DOHH2 (cell line): ENCODE measurements around the gene CELSR3.

ENCODE experiments used
- H3F3A ChIP-seq: fragments of 200-600 bp; sonication (generic), shearing (Covaris generic); 2 replicates; pipeline ENCODE4 v1.6.0; 2016; ENCODE audit warnings: antibody characterized with exemption, mild to moderate bottlenecking; ENCODE audit not compliant: control insufficient read depth, insufficient read depth
- H3K27ac ChIP-seq: fragments of 200-600 bp; sonication (generic); 2 replicates; pipeline ENCODE4 v1.5.1; 2014; ENCODE audit warnings: low read depth, mild to moderate bottlenecking, low read length, moderate library complexity
- H3K27me3 ChIP-seq: fragments of 200-600 bp; sonication (generic); 2 replicates; pipeline ENCODE4 v1.6.1; 2014; ENCODE audit warnings: mild to moderate bottlenecking, low read length, mixed read lengths; ENCODE audit not compliant: control insufficient read depth
- H3K36me3 ChIP-seq: fragments of 200-600 bp; sonication (generic); 2 replicates; pipeline ENCODE4 v1.6.1; 2014; ENCODE audit warnings: mild to moderate bottlenecking, low read length, moderate library complexity, mixed read lengths; ENCODE audit not compliant: control insufficient read depth
- H3K4me1 ChIP-seq: fragments of 200-600 bp; sonication (generic); 2 replicates; pipeline ENCODE4 v1.6.1; 2014; ENCODE audit warnings: mild to moderate bottlenecking, low read length, mixed read lengths; ENCODE audit not compliant: control insufficient read depth
- H3K4me2 ChIP-seq: fragments of 200-600 bp; sonication (generic); 2 replicates; pipeline ENCODE4 v1.6.0; 2014; ENCODE audit warnings: mild to moderate bottlenecking, low read length, moderate library complexity
- H3K4me3 ChIP-seq: fragments of 200-600 bp; sonication (generic); 2 replicates; pipeline ENCODE4 v1.5.1; 2014; ENCODE audit warnings: mild to moderate bottlenecking, low read length, mixed read lengths
- H3K79me2 ChIP-seq: fragments of 200-600 bp; sonication (generic); 2 replicates; pipeline ENCODE4 v1.6.1; 2014; ENCODE audit warnings: mild to moderate bottlenecking, low read length, mixed read lengths; ENCODE audit not compliant: control insufficient read depth
- H3K9me2 ChIP-seq: fragments of 200-600 bp; sonication (generic); replicated peaks from 2 replicates; pipeline ENCODE4 v1.6.1; 2014; ENCODE audit warnings: mild to moderate bottlenecking, low read length, mixed read lengths; ENCODE audit not compliant: control insufficient read depth
- H3K9me3 ChIP-seq: fragments of 200-600 bp; sonication (generic); 2 replicates; pipeline ENCODE4 v1.6.1; 2014; ENCODE audit warnings: antibody characterized with exemption, low read length, mixed read lengths; ENCODE audit not compliant: control insufficient read depth, insufficient read depth
- H4K20me1 ChIP-seq: fragments of 200-600 bp; sonication (generic); 2 replicates; pipeline ENCODE4 v1.6.0; 2014; ENCODE audit warnings: low read depth, mild to moderate bottlenecking, antibody characterized with exemption, low read length, moderate library complexity; ENCODE audit not compliant: control insufficient read depth, insufficient read depth
- EZH2phosphoT487 ChIP-seq: fragments of 200-600 bp; sonication (generic); IDR thresholded peaks from 2 replicates; pipeline ENCODE4 v1.6.1; 2017; ENCODE audit warnings: borderline replicate concordance, mild to moderate bottlenecking, antibody characterized with exemption, low read length, moderate library complexity, mixed read lengths
- TF ChIP-seq, protein P1 (sequence below): fragments of 200-600 bp; sonication (generic); IDR thresholded peaks from one replicate; pipeline ENCODE4 v1.5.1; 2014; ENCODE audit warnings: antibody characterized with exemption, mild to moderate bottlenecking, low read depth, low read length; ENCODE audit not compliant: poor library complexity, severe bottlenecking

CELSR3 gene

DNA sequence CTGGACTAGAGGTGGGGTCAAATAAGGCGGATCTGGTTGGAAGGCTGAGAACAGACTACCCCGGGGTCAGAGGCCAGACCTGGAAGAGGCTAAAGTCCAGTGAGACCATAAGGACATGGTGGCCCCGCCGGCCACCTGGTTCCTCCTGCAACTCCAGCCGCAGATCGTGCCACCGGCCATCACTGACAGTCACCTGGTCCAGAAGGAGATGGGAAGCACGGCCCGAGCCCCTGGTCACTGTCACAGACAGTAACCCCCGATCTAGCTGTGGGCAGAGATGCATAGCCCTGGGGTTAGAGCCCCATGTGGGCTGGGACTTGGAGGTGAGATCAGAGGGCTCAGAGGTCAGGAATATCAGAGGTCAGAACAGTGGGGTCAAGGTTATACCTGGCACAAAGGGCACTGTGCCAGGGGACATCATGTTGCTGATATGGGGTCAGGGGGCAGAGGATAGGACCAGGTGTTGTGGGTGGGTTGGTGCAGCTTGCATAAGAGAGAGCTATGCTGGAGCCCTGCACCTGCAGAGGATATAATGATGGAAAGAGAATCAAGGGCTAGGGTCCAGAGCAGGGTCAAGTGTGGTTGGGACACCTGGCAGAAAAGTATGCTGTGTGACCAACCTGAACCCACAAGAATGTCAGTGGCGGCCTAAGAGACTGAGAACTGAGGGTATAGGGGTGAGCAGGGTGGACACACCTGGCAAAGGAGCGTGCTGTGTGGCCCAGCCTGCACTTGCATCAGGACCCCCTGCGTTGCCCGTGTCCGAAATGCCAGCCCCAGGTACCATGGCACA is 9.6 kb downstream of the CELSR3 start:
- peaks cover 31% of the 10 kb centered on the region for H3K4me1 ChIP-seq
- H3K27me3 ChIP-seq, result no peaks in the 10 kb centered on the region
- H3K4me2 ChIP-seq, result no peak overlapping the region
- no peaks in the 10 kb centered on the region for H4K20me1 ChIP-seq
- H3K4me3 ChIP-seq, result no peak overlapping the region
- TF ChIP-seq EZH2phosphoT487, result no peak
- TF ChIP-seq, protein P1, sequence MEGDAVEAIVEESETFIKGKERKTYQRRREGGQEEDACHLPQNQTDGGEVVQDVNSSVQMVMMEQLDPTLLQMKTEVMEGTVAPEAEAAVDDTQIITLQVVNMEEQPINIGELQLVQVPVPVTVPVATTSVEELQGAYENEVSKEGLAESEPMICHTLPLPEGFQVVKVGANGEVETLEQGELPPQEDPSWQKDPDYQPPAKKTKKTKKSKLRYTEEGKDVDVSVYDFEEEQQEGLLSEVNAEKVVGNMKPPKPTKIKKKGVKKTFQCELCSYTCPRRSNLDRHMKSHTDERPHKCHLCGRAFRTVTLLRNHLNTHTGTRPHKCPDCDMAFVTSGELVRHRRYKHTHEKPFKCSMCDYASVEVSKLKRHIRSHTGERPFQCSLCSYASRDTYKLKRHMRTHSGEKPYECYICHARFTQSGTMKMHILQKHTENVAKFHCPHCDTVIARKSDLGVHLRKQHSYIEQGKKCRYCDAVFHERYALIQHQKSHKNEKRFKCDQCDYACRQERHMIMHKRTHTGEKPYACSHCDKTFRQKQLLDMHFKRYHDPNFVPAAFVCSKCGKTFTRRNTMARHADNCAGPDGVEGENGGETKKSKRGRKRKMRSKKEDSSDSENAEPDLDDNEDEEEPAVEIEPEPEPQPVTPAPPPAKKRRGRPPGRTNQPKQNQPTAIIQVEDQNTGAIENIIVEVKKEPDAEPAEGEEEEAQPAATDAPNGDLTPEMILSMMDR, result no peak
- no peaks in the 10 kb centered on the region for H3K36me3 ChIP-seq
- no peak overlapping the region for H3K27ac ChIP-seq
- H3K79me2 ChIP-seq, result no peaks in the 10 kb centered on the region
- H3K9me2 ChIP-seq, result no peaks in the 10 kb centered on the region
- no peaks in the 10 kb centered on the region for H3K9me3 ChIP-seq
- H3F3A ChIP-seq, result no peaks in the 10 kb centered on the region

DNA sequence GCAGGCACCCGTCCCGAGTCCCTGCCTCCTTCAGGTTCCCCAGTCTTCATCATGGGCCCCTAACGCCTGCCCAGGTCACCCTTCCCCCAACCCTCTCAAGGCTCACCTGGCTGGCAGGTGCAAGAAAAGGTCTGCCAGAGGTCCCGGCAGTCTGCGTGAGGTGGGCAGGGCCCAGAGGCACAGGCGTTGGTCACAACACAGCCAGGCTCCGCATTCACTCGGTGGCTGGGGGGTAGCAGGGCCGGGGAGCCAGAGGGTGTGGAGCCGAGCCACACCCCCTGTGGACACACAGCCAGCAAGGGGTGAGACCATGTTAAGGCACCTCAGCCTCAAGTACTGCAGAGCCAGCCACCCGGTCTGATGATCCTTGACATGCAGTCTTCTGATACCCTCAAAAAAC is 10.9 kb downstream of the CELSR3 start:
- no peaks in the 10 kb centered on the region for H3F3A ChIP-seq
- H4K20me1 ChIP-seq, result no peaks in the 10 kb centered on the region
- no peaks in the 10 kb centered on the region for H3K27me3 ChIP-seq
- peaks cover 31% of the 10 kb centered on the region for H3K4me1 ChIP-seq
- no peaks in the 10 kb centered on the region for H3K9me2 ChIP-seq
- no peak for TF ChIP-seq EZH2phosphoT487
- TF ChIP-seq, protein P1, result no peak
- H3K79me2 ChIP-seq, result no peaks in the 10 kb centered on the region
- H3K36me3 ChIP-seq, result no peaks in the 10 kb centered on the region
- no peak overlapping the region for H3K4me3 ChIP-seq
- H3K9me3 ChIP-seq, result no peaks in the 10 kb centered on the region
- no peak overlapping the region for H3K4me2 ChIP-seq
- H3K27ac ChIP-seq, result no peak overlapping the region

DNA sequence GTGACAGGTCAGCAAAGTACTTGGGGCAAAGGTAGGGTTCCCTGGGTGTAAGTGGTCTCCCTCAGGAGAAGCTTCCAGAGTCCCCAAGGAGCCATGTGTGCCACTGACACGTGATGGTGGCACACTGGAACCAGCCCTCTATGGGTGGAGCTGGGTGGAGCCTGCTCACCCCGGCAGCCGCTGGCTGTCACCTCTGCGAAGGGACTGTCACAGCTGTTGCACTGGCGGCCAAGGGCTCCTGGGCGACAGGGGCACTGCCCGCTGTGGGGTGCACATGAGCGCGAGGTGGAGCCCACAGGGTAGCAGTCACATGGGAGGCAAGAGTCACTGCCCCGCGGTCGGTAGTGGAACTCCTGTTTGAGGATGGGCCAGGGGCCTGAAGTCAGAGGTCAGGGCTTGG is 12.0 kb downstream of the CELSR3 start:
- H3K4me1 ChIP-seq, result peaks cover 23% of the 10 kb centered on the region
- no peaks in the 10 kb centered on the region for H3K79me2 ChIP-seq
- H3K9me2 ChIP-seq, result no peaks in the 10 kb centered on the region
- no peaks in the 10 kb centered on the region for H3K36me3 ChIP-seq
- H3K9me3 ChIP-seq, result no peaks in the 10 kb centered on the region
- H3K4me2 ChIP-seq, result no peak overlapping the region
- H3K4me3 ChIP-seq, result no peak overlapping the region
- H3F3A ChIP-seq, result no peaks in the 10 kb centered on the region
- no peaks in the 10 kb centered on the region for H3K27me3 ChIP-seq
- TF ChIP-seq, protein P1, result no peak
- TF ChIP-seq EZH2phosphoT487, result no peak
- no peaks in the 10 kb centered on the region for H4K20me1 ChIP-seq
- no peak overlapping the region for H3K27ac ChIP-seq
